Type B pancreatic cell (in vitro differentiated cells): ENCODE results near the gene DHX29. TPM values are rescaled to one million over a fixed set of nuclear protein-coding genes. Genes with fewer than 3 reads are reported as not detected.
A peak's percentile ranks its signal among the peaks of the same experiment; 100 is the strongest.

ENCODE experiments used
- DNase-seq: peaks from one replicate; pipeline ENCODE4 v3.0.0; 2021; ENCODE audit warnings: mixed read lengths; ENCODE audit not compliant: unreplicated experiment; ENCODE audit errors: extremely low spot score
- H3K27ac Mint-ChIP-seq: 2 replicates; pipeline ENCODE4 v1.8.0; 2021; ENCODE audit warnings: mild to moderate bottlenecking, mixed read lengths
- H3K27me3 Mint-ChIP-seq: 2 replicates; pipeline ENCODE4 v1.8.0; 2021; ENCODE audit warnings: mixed read lengths
- H3K36me3 Mint-ChIP-seq: 2 replicates; pipeline ENCODE4 v1.8.0; 2021; ENCODE audit warnings: mixed read lengths
- H3K4me1 Mint-ChIP-seq: one replicate; pipeline ENCODE4 v1.8.0; 2021; ENCODE audit warnings: mixed read lengths; ENCODE audit not compliant: unreplicated experiment
- H3K4me3 Mint-ChIP-seq: 2 replicates; pipeline ENCODE4 v1.8.0; 2021; ENCODE audit warnings: mild to moderate bottlenecking, mixed read lengths
- H3K9me3 Mint-ChIP-seq: 2 replicates; pipeline ENCODE4 v1.8.0; 2021; ENCODE audit warnings: mixed read lengths
- CTCF ChIP-seq: fragments of 200-600 bp; sonication (generic); conservative IDR thresholded peaks from 2 replicates; pipeline ENCODE4 v1.5.0; 2021; ENCODE audit warnings: antibody characterized with exemption, mild to moderate bottlenecking
- total RNA-seq: library from RNA; stranded (reverse); gene quantifications from 2 replicates; pipeline ENCODE4 v1.2.1, GENCODE V29; 2021; ENCODE audit warnings: low replicate concordance

DHX29 gene
- total RNA-seq, 1 donor from 2014 or later, result 24.0 TPM

GRCh38 chr5:55304584-55304983 is 2.9 kb downstream of the DHX29 start:
- H3K27ac Mint-ChIP-seq, result peak overlapping the region; percentile 46
- peak overlapping the region; percentile 57 for H3K4me3 Mint-ChIP-seq
- no peaks in the 10 kb centered on the region for H3K27me3 Mint-ChIP-seq
- peaks cover 14% of the 10 kb centered on the region for H3K36me3 Mint-ChIP-seq
- no peak for TF ChIP-seq CTCF
- DNase-seq, result no peak
- peaks cover 7% of the 10 kb centered on the region for H3K4me1 Mint-ChIP-seq
- H3K9me3 Mint-ChIP-seq, result no peaks in the 10 kb centered on the region

- no peaks in the 10 kb centered on the region for H3K27me3 Mint-ChIP-seq
- H3K4me3 Mint-ChIP-seq, result peak overlapping the region; percentile 53
- H3K4me1 Mint-ChIP-seq, result peaks cover 7% of the 10 kb centered on the region
- H3K27ac Mint-ChIP-seq, result peak overlapping the region; percentile 64
- no peak for TF ChIP-seq CTCF
- no peaks in the 10 kb centered on the region for H3K9me3 Mint-ChIP-seq
- H3K36me3 Mint-ChIP-seq, result peaks cover 17% of the 10 kb centered on the region
- DNase-seq, result no peak
These were observed 4.2 kb downstream of the DHX29 start for GRCh38 chr5:55303238-55303690.

GRCh38 chr5:55300890-55301289 is 6.6 kb downstream of the DHX29 start:
- Mint-ChIP-seq H3K4me1 (peaks cover 7% of the 10 kb centered on the region), H3K9me3 (no peaks in the 10 kb centered on the region), H3K27ac (no peak overlapping the region), H3K4me3 (no peak overlapping the region), H3K36me3 (peaks cover 26% of the 10 kb centered on the region), H3K27me3 (no peaks in the 10 kb centered on the region)
- no peak for TF ChIP-seq CTCF
- no peak for DNase-seq

GRCh38 chr5:55294935-55295334 is 12.6 kb downstream of the DHX29 start:
- Mint-ChIP-seq H3K9me3 (no peaks in the 10 kb centered on the region), H3K27ac (no peak overlapping the region), H3K36me3 (peaks cover 36% of the 10 kb centered on the region), H3K4me3 (no peak overlapping the region), H3K27me3 (no peaks in the 10 kb centered on the region), H3K4me1 (no peaks in the 10 kb centered on the region)
- no peak for TF ChIP-seq CTCF
- DNase-seq, result no peak

- no peaks in the 10 kb centered on the region for H3K27me3 Mint-ChIP-seq
- H3K27ac Mint-ChIP-seq, result no peak overlapping the region
- no peak for TF ChIP-seq CTCF
- H3K9me3 Mint-ChIP-seq, result no peaks in the 10 kb centered on the region
- H3K4me3 Mint-ChIP-seq, result no peak overlapping the region
- peaks cover 32% of the 10 kb centered on the region for H3K36me3 Mint-ChIP-seq
- H3K4me1 Mint-ChIP-seq, result no peaks in the 10 kb centered on the region
- no peak for DNase-seq
These were observed 16.5 kb downstream of the DHX29 start for GRCh38 chr5:55290991-55291390.

GRCh38 chr5:55289808-55290207 is 17.7 kb downstream of the DHX29 start:
- no peak for TF ChIP-seq CTCF
- Mint-ChIP-seq H3K27ac (no peak overlapping the region), H3K36me3 (peaks cover 22% of the 10 kb centered on the region), H3K27me3 (no peaks in the 10 kb centered on the region), H3K4me3 (no peak overlapping the region), H3K4me1 (no peaks in the 10 kb centered on the region), H3K9me3 (no peaks in the 10 kb centered on the region)
- no peak for DNase-seq
